GM18502 (cell line): ENCODE results near the gene LRRC27.

Experiments
- ATAC-seq: cut with Tn5 transposase; IDR thresholded peaks from one replicate; pipeline ENCODE4 v1.9.1; 2021; ENCODE audit warnings: mild to moderate bottlenecking; ENCODE audit not compliant: unreplicated experiment, poor library complexity

The LRRC27 gene

GRCh38 chr10:132420469-132420980 is 88.5 kb downstream of the LRRC27 start:
- no peak for ATAC-seq

DNA sequence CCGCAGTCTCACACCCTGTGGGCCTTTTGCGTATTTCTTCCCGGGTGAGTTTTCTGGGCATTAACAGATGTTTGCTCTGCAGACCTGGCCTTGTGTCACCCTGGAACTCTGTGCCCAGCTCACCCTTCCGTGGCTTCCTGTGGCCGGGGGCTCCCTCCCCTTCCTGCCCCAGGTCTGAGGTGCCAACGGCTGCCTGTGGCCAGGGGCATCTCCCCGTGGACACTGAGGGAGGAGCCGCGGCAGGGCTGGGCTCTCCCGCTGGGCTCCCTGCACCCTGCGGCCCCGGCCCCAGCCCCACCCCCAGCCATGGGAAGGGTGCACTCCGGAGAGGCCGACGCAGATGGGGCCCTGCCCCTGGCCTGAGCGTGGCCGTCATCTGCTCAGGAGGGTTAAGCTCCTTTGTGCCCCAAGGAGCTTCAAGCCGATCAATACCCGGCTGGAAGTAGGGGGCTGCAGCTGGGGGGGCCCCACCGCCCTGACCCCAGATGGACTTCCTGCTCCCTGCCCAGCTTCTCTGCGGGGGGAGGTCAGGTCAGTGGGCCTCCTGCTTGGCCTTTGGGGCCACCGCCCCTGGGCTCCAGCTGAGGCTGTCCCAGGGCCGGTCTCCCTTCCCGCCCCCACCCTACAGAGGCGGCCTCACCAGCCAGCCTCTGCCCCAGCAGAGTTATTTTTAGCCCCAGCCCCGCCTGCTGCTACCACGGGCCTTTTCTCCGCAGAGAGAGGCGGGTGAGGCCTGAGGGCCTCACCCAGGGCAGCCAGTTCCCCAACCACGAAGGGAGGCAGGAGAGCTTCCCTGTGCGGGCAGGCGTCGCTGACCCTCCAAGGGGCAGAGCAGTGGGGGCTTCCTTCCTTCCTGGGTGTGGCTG is 89.2 kb downstream of the LRRC27 start:
- peak; percentile 41 for ATAC-seq

DNA sequence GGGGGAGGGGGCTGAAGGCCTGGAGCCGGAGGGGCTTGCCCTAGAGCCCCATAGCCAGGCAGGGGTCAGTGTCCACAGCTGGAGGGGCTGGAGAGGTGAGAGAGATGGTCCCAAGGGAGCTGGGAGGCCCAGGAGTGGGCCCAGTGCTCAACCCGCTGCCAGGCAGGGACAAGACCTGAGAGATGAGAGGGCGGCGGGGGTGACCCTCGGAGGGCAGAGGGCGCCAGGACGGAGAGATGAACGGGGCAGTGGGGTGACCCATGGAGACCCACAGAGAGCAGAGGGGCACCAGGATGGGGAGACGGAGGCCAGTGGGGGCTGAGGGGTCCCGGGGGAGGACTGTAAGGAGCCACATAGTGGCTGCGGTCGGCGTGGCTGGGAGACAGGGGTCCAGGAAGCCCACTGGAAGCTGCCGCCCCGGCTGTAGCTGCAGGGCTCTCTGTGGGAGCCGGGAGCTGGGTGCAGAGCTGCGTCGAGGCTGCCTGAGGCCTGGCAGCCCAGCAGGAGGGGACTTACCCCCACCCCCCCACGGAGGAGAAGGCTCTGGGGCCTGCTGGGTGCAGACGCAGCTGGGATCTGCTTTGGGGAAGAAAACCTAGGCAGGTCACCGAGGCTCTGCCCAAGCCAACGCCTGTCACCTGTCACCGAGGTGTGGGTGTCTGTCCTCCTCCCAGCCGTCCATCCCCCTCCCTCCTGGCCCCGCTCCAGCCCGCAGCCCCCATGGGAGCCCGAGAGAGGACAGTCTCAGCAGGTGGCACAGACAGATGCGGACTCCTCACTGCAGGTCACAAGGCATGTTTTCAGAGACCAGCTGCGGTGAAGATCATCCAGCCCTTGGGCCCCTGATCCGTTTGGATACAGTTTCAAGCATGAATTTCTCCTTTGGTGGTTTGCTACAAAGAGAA is 90.1 kb downstream of the LRRC27 start:
- ATAC-seq: peak; percentile 33

DNA sequence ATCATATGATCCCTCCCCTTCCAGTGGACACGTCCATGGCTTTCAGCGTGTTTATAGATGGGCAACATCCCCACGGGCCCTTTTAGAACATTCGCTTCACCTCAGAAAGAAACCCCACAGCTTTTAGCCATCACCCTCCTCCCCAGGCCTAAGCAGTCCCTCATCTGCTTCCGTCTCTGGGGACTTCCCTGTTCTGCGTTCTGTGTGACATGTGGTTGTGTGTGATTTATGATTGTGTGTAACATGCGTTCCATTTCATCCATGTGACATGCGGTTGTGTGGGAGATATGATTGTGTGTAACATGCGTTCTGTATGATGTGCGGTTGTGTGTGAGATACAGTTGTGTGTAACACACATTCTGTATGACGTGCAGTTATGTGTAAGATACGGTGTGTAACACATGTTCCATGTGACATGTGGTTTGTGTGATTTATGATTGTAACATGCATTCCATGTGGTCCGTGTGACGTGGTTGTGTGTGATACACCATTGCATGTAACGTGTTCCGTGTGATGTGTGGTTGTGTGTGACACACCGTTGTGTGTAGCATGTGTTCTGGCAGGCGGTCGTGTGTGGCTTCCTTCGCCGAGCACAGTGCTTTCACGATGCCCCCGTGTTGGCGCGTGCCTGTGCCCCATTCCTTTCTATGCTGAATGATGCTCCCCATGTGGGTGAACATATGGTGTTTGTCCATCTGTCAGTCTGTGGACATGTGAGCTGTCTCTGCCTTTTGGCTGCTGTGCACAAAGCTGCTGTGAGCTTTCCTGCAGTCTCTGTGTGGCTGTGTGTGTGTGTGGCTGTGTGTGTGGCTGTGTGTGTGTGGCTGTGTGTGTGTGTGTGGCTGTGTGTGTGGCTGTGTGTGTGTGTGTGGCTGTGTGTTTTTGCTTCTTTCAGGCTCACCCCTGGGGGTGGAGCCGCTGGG is 91.2 kb downstream of the LRRC27 start:
- no peak for ATAC-seq

GRCh38 chr10:132423966-132424861 is 92.2 kb downstream of the LRRC27 start:
- no peak for ATAC-seq

- no peak for ATAC-seq
These were observed 93.2 kb downstream of the LRRC27 start for GRCh38 chr10:132425029-132425756.

DNA sequence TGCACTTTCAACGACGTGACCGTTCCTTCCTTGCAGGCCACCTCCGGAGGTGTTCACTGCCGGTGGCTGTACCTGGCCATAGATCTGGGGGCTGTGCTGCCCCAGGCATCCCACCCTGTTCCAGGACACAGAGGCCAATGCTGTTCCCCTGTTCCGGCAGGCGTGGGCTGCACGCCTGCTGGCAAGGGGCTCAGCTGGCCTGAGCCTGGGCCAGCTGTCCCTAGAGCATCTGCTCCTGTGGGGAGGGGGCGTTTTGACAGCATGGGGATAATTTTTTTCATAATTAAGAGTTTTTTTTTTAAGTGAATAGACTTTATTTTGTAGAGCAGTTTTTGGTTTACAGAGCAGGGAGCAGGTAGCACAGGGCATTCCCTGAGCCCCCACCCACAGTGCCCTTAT is 93.8 kb downstream of the LRRC27 start:
- ATAC-seq: no peak

- ATAC-seq: no peak
These were observed 95.2 kb downstream of the LRRC27 start for GRCh38 chr10:132427006-132427771.

DNA sequence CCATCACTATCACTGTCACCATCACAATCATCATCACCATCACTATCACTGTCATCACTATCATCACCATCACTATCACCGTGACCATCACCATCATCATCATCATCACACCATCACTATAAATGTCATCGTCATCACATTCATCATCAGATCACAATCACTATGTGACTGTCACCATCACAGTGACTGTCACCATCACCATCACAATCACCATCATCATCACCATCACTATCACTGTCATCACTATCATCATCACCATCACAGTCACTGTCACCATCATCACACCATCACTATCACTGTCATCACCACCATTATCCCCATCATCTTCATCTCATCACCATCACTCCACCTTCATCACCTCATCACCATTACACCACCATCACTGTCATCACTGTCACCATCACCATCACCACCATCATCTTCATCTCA is 96.0 kb downstream of the LRRC27 start:
- no peak for ATAC-seq

DNA sequence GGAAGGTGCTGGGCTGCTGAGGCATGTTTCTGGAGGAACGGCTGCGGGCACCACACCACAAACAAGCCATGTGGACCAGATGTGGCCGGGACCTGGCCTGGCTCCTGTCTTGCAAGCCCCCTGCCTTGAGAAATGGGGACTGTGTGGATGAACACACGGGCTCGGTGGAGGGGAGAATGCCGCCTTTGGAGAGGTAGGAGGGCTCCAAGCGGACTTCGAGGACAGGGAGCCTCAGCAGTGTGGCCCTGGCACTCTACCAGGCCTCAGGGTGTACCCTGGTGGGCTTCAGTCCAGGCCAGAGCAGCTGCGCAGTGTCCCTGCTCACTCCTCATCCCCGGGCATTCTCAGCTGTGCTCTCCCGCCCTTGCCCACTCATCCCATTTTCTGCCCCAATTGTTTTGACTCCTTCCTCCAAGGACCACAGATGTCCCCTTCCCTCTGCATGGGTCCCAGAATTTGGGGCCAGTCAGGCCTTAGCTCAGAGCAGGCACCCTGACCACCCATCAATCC is 96.5 kb downstream of the LRRC27 start:
- no peak for ATAC-seq
